Heart left ventricle (tissue), 16 donors: Measurements from ENCODE around the gene CFTR. TPM values are rescaled to one million over a fixed set of nuclear protein-coding genes. Genes with fewer than 3 reads are reported as not detected.

Experiments
- ATAC-seq, 4 donors: fragments of 200-7000 bp; cut with Tn5 transposase; one replicate each; pipeline ENCODE4 v1.9.1; 2020 to 2022; ENCODE audit warnings: moderate library complexity in 4 of 4, mild to moderate bottlenecking in 3 of 4, moderate number of reproducible peaks in 1 of 4
- DNase-seq, 5 donors: peaks; one replicate each; pipeline ENCODE4 v3.0.0-alpha.2; 2020
- H3K27ac ChIP-seq, 12 donors: fragments of 200-600 bp; sonication (generic) in 4 of 12; one replicate each; pipeline versions ENCODE4 v1.5.0 to v1.8.0; 2016 to 2022; ENCODE audit warnings: mild to moderate bottlenecking in 2 of 12
- H3K27me3 ChIP-seq, 9 donors: fragments of 200-600 bp; sonication (generic) in 2 of 9; one replicate each; pipeline versions ENCODE4 v1.5.1 to v1.8.0; 2016 to 2022; ENCODE audit warnings: mild to moderate bottlenecking in 3 of 9
- H3K36me3 ChIP-seq, 9 donors: fragments of 200-600 bp; sonication (generic) in 2 of 9; one replicate each; pipeline versions ENCODE4 v1.5.0 to v1.8.0; 2018 to 2022; ENCODE audit warnings: mild to moderate bottlenecking in 2 of 9
- H3K4me1 ChIP-seq, 12 donors: fragments of 200-600 bp; sonication (generic) in 4 of 12; one replicate each; pipeline versions ENCODE4 v1.5.0 to v1.8.0; 2016 to 2022; ENCODE audit warnings: mild to moderate bottlenecking in 3 of 12
- H3K4me3 ChIP-seq, 12 donors: fragments of 200-600 bp; sonication (generic) in 4 of 12; one replicate each; pipeline versions ENCODE4 v1.5.0 to v1.8.0; 2017 to 2022; ENCODE audit warnings: mild to moderate bottlenecking in 9 of 12, moderate library complexity in 4 of 12
- H3K9me3 ChIP-seq, 12 donors: fragments of 200-600 bp; sonication (generic) in 4 of 12; one replicate each; pipeline versions ENCODE4 v1.5.0 to v1.8.0; 2016 to 2022; ENCODE audit warnings: mild to moderate bottlenecking in 1 of 12
- CTCF ChIP-seq, 12 donors: fragments of 200-600 bp; sonication (generic) in 4 of 12; IDR thresholded peaks; one replicate each; pipeline versions ENCODE4 v1.5.0 to v1.8.0; 2018 to 2022; ENCODE audit warnings: antibody characterized with exemption in 12 of 12, mild to moderate bottlenecking in 5 of 12
- POLR2A ChIP-seq, 2 donors: fragments of 450-650 bp; IDR thresholded peaks; one replicate each; pipeline ENCODE4 v1.6.1; 2017; ENCODE audit warnings: antibody characterized with exemption in 2 of 2, mild to moderate bottlenecking in 2 of 2, moderate library complexity in 2 of 2
- WGBS, 4 donors: extraction: QIAGEN DNeasy Blood & Tissue Kit in 2 of 4; methylation state at CpG; one replicate each; pipeline versions ENCODE4 v1.1.5 to v1.1.7; 2013 to 2018; 5-methylcytosine and 5-hydroxymethylcytosine counted together
- intact Hi-C, 10 donors: fragments of 100-400 bp; cut with DNase I; formaldehyde crosslinking; loops; one replicate each; pipeline versions ENCODE4 v1.11.1 to v1.14.2; 2022
- polyA plus RNA-seq, 2 donors: library from polyadenylated mRNA; stranded (reverse); fragments of 200-250 nt; gene quantifications; one replicate each; pipeline ENCODE4 v1.2.3, GENCODE V29; 2013
- total RNA-seq, 9 donors: library from RNA; depleted of rRNA in 2 of 9; stranded (reverse); fragments of >200 nt in 2 of 9; fragmentation: NEBNext Ultra II Directional in 3 of 9; extraction: Animal tissue kit (Norgen Biotek cat#: 25700) in 3 of 9; gene quantifications; one replicate each; pipeline versions ENCODE4 v1.1.0 to v1.2.4, GENCODE V29; 2016 to 2023
- donor health status: ischemic (EF 13 %, LVEDD 7.1; RV severe dilation, severe dysfunction).
- donor health status: healthy with polysubstance abuse.
- donor health status: DM: no; HTN: yes; CAD: no.
- donor health status: DM: no; HTN: no; CAD: no.
- donor health status: ischemic (EF 25% LVEDD 6.9; RV normal size, moderate dysfunction).
- donor health status: ischemic (EF 25% LVEDD 5.7; RV mildly dilated, moderate dysfunction).
- donor health status: healthy.
- donor health status: DM: yes; HTN: yes; CAD: no.
- donor health status: ischemic (EF 35%, LVEDD 5.7; RV mildly dilated, moderate dysfunction).
- donor health status: nonischemic (EF 11% LVEDD 7.7; RV severe dilation, severe dysfunction).
- donor health status: DM: yes; HTN: yes; CAD: no.
- donor health status: PGD.
- donor health status: ischemic (EF 29% LVEDD 5.4; RV normal size, mild dysfunction).
- donor health status: nonischemic (EF 23%, LVEDD 6.1; RV moderate dilation, normal function).

The CFTR gene
- total and polyA plus RNA-seq, 11 donors: 0.04 to 1.3 (median 0.25) TPM

GRCh38 chr7:117544061-117544460 is 64.2 kb downstream of the CFTR start:
- no peak for DNase-seq
- ATAC-seq: no peak
- Histone ChIP-seq H3K27me3 (no peaks in the 10 kb centered on the region), H3K27ac (no peak overlapping the region), H3K4me3 (no peak overlapping the region), H3K36me3 (no peaks in the 10 kb centered on the region), H3K4me1 (no peaks in the 10 kb centered on the region), H3K9me3 (no peaks in the 10 kb centered on the region)
- TF ChIP-seq CTCF (IDR thresholded peaks at IDR 0.05) (no peak), POLR2A (IDR thresholded peaks at IDR 0.05) (no peak)
- 68 to 82% (median 77%) methylated on average over 2 of the region's 2 CpGs for WGBS, 4 donors
- intact Hi-C loops: no loop called here

GRCh38 chr7:117548035-117548434 is 68.2 kb downstream of the CFTR start:
- Histone ChIP-seq H3K4me3 (no peak overlapping the region), H3K27ac (no peak overlapping the region), H3K4me1 (no peaks in the 10 kb centered on the region), H3K36me3 (no peaks in the 10 kb centered on the region), H3K9me3 (no peaks in the 10 kb centered on the region), H3K27me3 (no peaks in the 10 kb centered on the region)
- intact Hi-C loops: no loop called here
- TF ChIP-seq POLR2A (IDR thresholded peaks at IDR 0.05) (no peak), CTCF (IDR thresholded peaks at IDR 0.05) (no peak)
- DNase-seq: no peak
- WGBS, 4 donors: 74 to 87% (median 82%) methylated on average over 2 of the region's 2 CpGs
- no peak for ATAC-seq

DNA sequence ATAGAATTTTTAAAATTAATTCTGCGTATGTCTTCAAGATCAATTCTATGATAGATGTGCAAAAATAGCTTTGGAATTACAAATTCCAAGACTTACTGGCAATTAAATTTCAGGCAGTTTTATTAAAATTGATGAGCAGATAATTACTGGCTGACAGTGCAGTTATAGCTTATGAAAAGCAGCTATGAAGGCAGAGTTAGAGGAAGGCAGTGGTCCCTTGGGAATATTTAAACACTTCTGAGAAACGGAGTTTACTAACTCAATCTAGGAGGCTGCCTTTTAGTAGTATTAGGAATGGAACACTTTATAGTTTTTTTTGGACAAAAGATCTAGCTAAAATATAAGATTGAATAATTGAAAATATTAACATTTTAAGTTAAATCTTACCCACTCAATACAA is 70.8 kb downstream of the CFTR start:
- H3K4me3 ChIP-seq: no peak overlapping the region
- DNase-seq (no peak), ATAC-seq (no peak)
- no peak overlapping the region for H3K27ac ChIP-seq
- WGBS, 4 donors: 41 to 73% (median 48%) methylated on average over 2 of the region's 2 CpGs
- H3K9me3 ChIP-seq: no peaks in the 10 kb centered on the region
- H3K27me3 ChIP-seq: no peaks in the 10 kb centered on the region
- H3K36me3 ChIP-seq: no peaks in the 10 kb centered on the region
- no peak for TF ChIP-seq POLR2A (IDR thresholded peaks at IDR 0.05)
- H3K4me1 ChIP-seq: no peaks in the 10 kb centered on the region
- intact Hi-C loops: no loop called here

DNA sequence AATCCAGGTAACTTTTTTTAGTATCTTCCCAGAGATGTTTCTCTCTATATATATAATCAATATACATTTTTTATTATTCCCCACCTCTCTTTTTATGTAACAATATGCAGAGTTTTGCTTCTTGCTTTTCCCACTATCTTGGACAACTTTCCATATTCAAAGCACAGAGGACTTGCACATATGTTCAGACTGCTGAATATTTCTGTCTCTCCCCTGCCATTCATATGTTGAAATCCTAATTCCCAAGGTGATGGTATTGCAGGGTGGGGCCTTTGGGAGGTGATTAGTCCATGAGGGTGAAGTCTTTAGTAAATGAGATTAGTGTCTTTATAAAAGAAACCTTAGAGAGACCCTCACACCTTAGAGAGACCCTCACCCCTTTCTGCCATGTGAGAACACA is 72.8 kb downstream of the CFTR start:
- no peaks in the 10 kb centered on the region for H3K36me3 ChIP-seq
- no peaks in the 10 kb centered on the region for H3K4me1 ChIP-seq
- TF ChIP-seq POLR2A (IDR thresholded peaks at IDR 0.05): no peak
- no peak for TF ChIP-seq CTCF (IDR thresholded peaks at IDR 0.05)
- no peak overlapping the region for H3K27ac ChIP-seq
- no peaks in the 10 kb centered on the region for H3K27me3 ChIP-seq
- no peak for ATAC-seq
- intact Hi-C loops: no loop called here
- no peaks in the 10 kb centered on the region for H3K9me3 ChIP-seq
- H3K4me3 ChIP-seq: no peak overlapping the region
- no peak for DNase-seq

- ATAC-seq (no peak), DNase-seq (no peak)
- Histone ChIP-seq H3K36me3 (no peaks in the 10 kb centered on the region), H3K27me3 (no peaks in the 10 kb centered on the region), H3K27ac (no peak overlapping the region), H3K4me1 (no peaks in the 10 kb centered on the region), H3K4me3 (no peak overlapping the region), H3K9me3 (no peaks in the 10 kb centered on the region)
- WGBS, 4 donors: 83 to 87% (median 83%) methylated on average over 5 of the region's 5 CpGs
- intact Hi-C loops: no loop called here
- TF ChIP-seq CTCF (IDR thresholded peaks at IDR 0.05) (no peak), POLR2A (IDR thresholded peaks at IDR 0.05) (no peak)
Measured at GRCh38 chr7:117555260-117555659, 75.4 kb downstream of the CFTR start.
